Chondrocyte (in vitro differentiated cells): ENCODE measurements around the gene ESR1. TPM values are rescaled to one million over a fixed set of nuclear protein-coding genes. Genes with fewer than 3 reads are reported as not detected.

ENCODE experiments used
- DNase-seq: peaks from one replicate; pipeline ENCODE4 v3.0.0; 2021; ENCODE audit warnings: mixed read lengths, low spot score
- H3K27ac Mint-ChIP-seq: one replicate; pipeline ENCODE4 v1.8.0; 2021; ENCODE audit warnings: mild to moderate bottlenecking, moderate library complexity, mixed read lengths; ENCODE audit not compliant: unreplicated experiment
- H3K27me3 Mint-ChIP-seq: 2 replicates; pipeline ENCODE4 v1.8.0; 2021; ENCODE audit warnings: low read depth, mixed read lengths
- H3K36me3 Mint-ChIP-seq: 2 replicates; pipeline ENCODE4 v1.8.0; 2021; ENCODE audit warnings: low read depth, mixed read lengths
- H3K4me1 Mint-ChIP-seq: 2 replicates; pipeline ENCODE4 v1.8.0; 2021; ENCODE audit warnings: low read depth, mild to moderate bottlenecking, mixed read lengths
- H3K4me3 Mint-ChIP-seq: one replicate; pipeline ENCODE4 v1.8.0; 2021; ENCODE audit warnings: mild to moderate bottlenecking, moderate library complexity, mixed read lengths; ENCODE audit not compliant: unreplicated experiment
- H3K9me3 Mint-ChIP-seq: 2 replicates; pipeline ENCODE4 v1.8.0; 2021; ENCODE audit warnings: low read depth, mixed read lengths
- CTCF ChIP-seq: fragments of 200-600 bp; sonication (generic); IDR thresholded peaks from 2 replicates; pipeline ENCODE4 v1.5.0; 2021; ENCODE audit warnings: antibody characterized with exemption, mild to moderate bottlenecking, moderate library complexity
- total RNA-seq: library from RNA; stranded (reverse); gene quantifications from 3 replicates; pipeline ENCODE4 v1.2.1, GENCODE V29; 2021

Gene ESR1
- total RNA-seq, 1 donor from 2014 or later = not detected

- Mint-ChIP-seq H3K36me3 (no peaks in the 10 kb centered on the region), H3K27me3 (peaks cover 21% of the 10 kb centered on the region), H3K27ac (no peak overlapping the region), H3K9me3 (peaks cover 3% of the 10 kb centered on the region), H3K4me1 (no peaks in the 10 kb centered on the region), H3K4me3 (no peak overlapping the region)
- no peak for DNase-seq
- no peak for TF ChIP-seq CTCF
Observed at GRCh38 chr6:152052061-152052460, 244.6 kb downstream of the ESR1 start.

GRCh38 chr6:152053332-152053731 lies 245.8 kb downstream of the ESR1 start:
- Mint-ChIP-seq H3K4me1 (peaks cover 4% of the 10 kb centered on the region), H3K27ac (no peak overlapping the region), H3K27me3 (peaks cover 23% of the 10 kb centered on the region), H3K36me3 (no peaks in the 10 kb centered on the region), H3K4me3 (no peak overlapping the region), H3K9me3 (peaks cover 3% of the 10 kb centered on the region)
- no peak for DNase-seq
- no peak for TF ChIP-seq CTCF

- H3K4me1 Mint-ChIP-seq = peaks cover 4% of the 10 kb centered on the region
- H3K9me3 Mint-ChIP-seq = peaks cover 3% of the 10 kb centered on the region
- H3K27me3 Mint-ChIP-seq = peaks cover 22% of the 10 kb centered on the region
- H3K4me3 Mint-ChIP-seq = no peak overlapping the region
- H3K36me3 Mint-ChIP-seq = no peaks in the 10 kb centered on the region
- no peak for TF ChIP-seq CTCF
- DNase-seq = no peak
- no peak overlapping the region for H3K27ac Mint-ChIP-seq
Observed at GRCh38 chr6:152054441-152054840, 247.0 kb downstream of the ESR1 start.

- H3K27ac Mint-ChIP-seq = no peak overlapping the region
- no peak overlapping the region for H3K4me3 Mint-ChIP-seq
- H3K27me3 Mint-ChIP-seq = peaks cover 23% of the 10 kb centered on the region
- H3K4me1 Mint-ChIP-seq = peaks cover 4% of the 10 kb centered on the region
- H3K36me3 Mint-ChIP-seq = peaks cover 3% of the 10 kb centered on the region
- H3K9me3 Mint-ChIP-seq = peaks cover 3% of the 10 kb centered on the region
- no peak for TF ChIP-seq CTCF
- no peak for DNase-seq
Observed at GRCh38 chr6:152055517-152055916, 248.0 kb downstream of the ESR1 start.

GRCh38 chr6:152057832-152058498 lies 250.5 kb downstream of the ESR1 start:
- peaks cover 4% of the 10 kb centered on the region for H3K4me1 Mint-ChIP-seq
- DNase-seq = no peak
- H3K4me3 Mint-ChIP-seq = no peak overlapping the region
- H3K36me3 Mint-ChIP-seq = peaks cover 3% of the 10 kb centered on the region
- peaks cover 18% of the 10 kb centered on the region for H3K27me3 Mint-ChIP-seq
- no peak for TF ChIP-seq CTCF
- H3K27ac Mint-ChIP-seq = no peak overlapping the region
- peaks cover 3% of the 10 kb centered on the region for H3K9me3 Mint-ChIP-seq
